Lung (tissue), 12 donors: Measurements from ENCODE around the gene STX1A. TPM values are rescaled to one million over a fixed set of nuclear protein-coding genes. Genes with fewer than 3 reads are reported as not detected.

ENCODE experiments used
- ATAC-seq: fragments of 200-7000 bp; cut with Tn5 transposase; one replicate; pipeline ENCODE4 v1.9.1; 2020; ENCODE audit warnings: moderate number of reproducible peaks; ENCODE audit not compliant: insufficient read depth, low FRiP score
- DNase-seq, 3 donors: peaks; one replicate each; pipeline ENCODE4 v3.0.0-alpha.2; 2013 to 2017
- H3K27ac ChIP-seq, 2 donors: one replicate each; pipeline ENCODE4 v1.5.1; 2013; ENCODE audit warnings: mild to moderate bottlenecking in 2 of 2, moderate library complexity in 2 of 2, control low read depth in 1 of 2, inconsistent platforms in 1 of 2, low read depth in 1 of 2, low read length in 1 of 2
- H3K27me3 ChIP-seq, 3 donors: one replicate each; pipeline ENCODE4 v1.5.1; 2013; ENCODE audit warnings: low read length in 2 of 3; ENCODE audit not compliant: control insufficient read depth in 3 of 3, insufficient read depth in 3 of 3
- H3K36me3 ChIP-seq, 4 donors: one replicate each; pipeline ENCODE4 v1.5.1; 2013; ENCODE audit warnings: low read length in 4 of 4, mild to moderate bottlenecking in 1 of 4, moderate library complexity in 1 of 4; ENCODE audit not compliant: control insufficient read depth in 4 of 4, insufficient read depth in 4 of 4
- H3K4me1 ChIP-seq, 5 donors: one replicate each; pipeline ENCODE4 v1.5.1; 2013; ENCODE audit warnings: low read length in 5 of 5, mild to moderate bottlenecking in 2 of 5, moderate library complexity in 1 of 5; ENCODE audit not compliant: control insufficient read depth in 5 of 5, insufficient read depth in 5 of 5
- H3K4me3 ChIP-seq: one replicate; pipeline ENCODE4 v1.5.1; 2013; ENCODE audit warnings: mild to moderate bottlenecking, control low read depth, moderate library complexity
- H3K9ac ChIP-seq, 2 donors: one replicate each; pipeline ENCODE4 v1.5.1; 2013; ENCODE audit warnings: low read length in 2 of 2, control low read depth in 1 of 2; ENCODE audit not compliant: insufficient read depth in 1 of 2
- H3K9me3 ChIP-seq, 4 donors: one replicate each; pipeline ENCODE4 v1.5.1; 2013; ENCODE audit warnings: low read length in 3 of 4, mild to moderate bottlenecking in 1 of 4, moderate library complexity in 1 of 4; ENCODE audit not compliant: control insufficient read depth in 4 of 4, insufficient read depth in 3 of 4
- CTCF ChIP-seq: IDR thresholded peaks from 2 replicates; pipeline ENCODE4 v1.5.1; 2012; ENCODE audit warnings: mild to moderate bottlenecking; ENCODE audit errors: control extremely low read depth, extremely low read depth
- WGBS, 2 donors: extraction: QIAGEN DNeasy Blood & Tissue Kit; methylation state at CpG; one replicate each; pipeline ENCODE4 v1.1.7; 2013; 5-methylcytosine and 5-hydroxymethylcytosine counted together
- polyA plus RNA-seq, 2 donors: library from polyadenylated mRNA; stranded (reverse); fragments of 200-250 nt; gene quantifications; one replicate each; pipeline ENCODE4 v1.2.1, GENCODE V29; 2013
- total RNA-seq, 2 donors: library from RNA; depleted of rRNA in 1 of 2; stranded (reverse); fragments of >200 nt in 1 of 2; gene quantifications; one replicate each; pipeline ENCODE4 v1.2.1, GENCODE V29; 2014 to 2021
- donor health status: control.
- donor health status: control.
- donor health status: Bipolar disorder and iron deficiency.
- donor health status: healthy.
- donor health status: DM: yes; HTN: yes; CAD: no.

Gene STX1A
- total and polyA plus RNA-seq, 4 donors, result 4.1 to 8.0 (median 7.7) TPM

- Histone ChIP-seq H3K9me3 (no peaks in the 10 kb centered on the region), H3K36me3 (peaks cover 0 to 18% (median under 1%) of the 10 kb centered on the region in 4 donors), H3K4me3 (no peak overlapping the region), H3K4me1 (peaks cover 0 to 11% (median 0%) of the 10 kb centered on the region in 5 donors), H3K27me3 (no peaks in the 10 kb centered on the region), H3K27ac (no peak overlapping the region), H3K9ac (peak overlapping the region in 1 of 2 donors; percentile 1)
- DNase-seq (peak; percentile 81 to 90 (median 83)), ATAC-seq (no peak)
- 29 to 37% methylated on average over 37 to 45 of the region's 45 CpGs for WGBS, 2 donors
- no peak for TF ChIP-seq CTCF
These were observed 15.5 kb downstream of the STX1A start for GRCh38 chr7:73703757-73704639.

GRCh38 chr7:73703225-73703624, 16.2 kb downstream of the STX1A start:
- TF ChIP-seq CTCF, result no peak

GRCh38 chr7:73702665-73703064, 16.8 kb downstream of the STX1A start:
- WGBS, 2 donors, result 91 to 92% methylated on average over 18 of the region's 18 CpGs
- Histone ChIP-seq H3K9me3 (no peaks in the 10 kb centered on the region), H3K4me1 (peaks cover 0 to 11% (median 0%) of the 10 kb centered on the region in 5 donors), H3K27me3 (no peaks in the 10 kb centered on the region), H3K36me3 (peaks cover 0 to 22% (median 5%) of the 10 kb centered on the region in 4 donors), H3K9ac (no peak overlapping the region), H3K27ac (no peak overlapping the region), H3K4me3 (no peak overlapping the region)
- DNase-seq, result no peak
- TF ChIP-seq CTCF, result no peak
- no peak for ATAC-seq

More at GRCh38 chr7:73703225-73703624, 16.2 kb downstream of the STX1A start:
- Histone ChIP-seq H3K4me1 (peaks cover 0 to 11% (median 0%) of the 10 kb centered on the region in 5 donors), H3K9ac (peak overlapping the region in 1 of 2 donors; percentile 1), H3K9me3 (no peaks in the 10 kb centered on the region), H3K36me3 (peaks cover 0 to 20% (median 3%) of the 10 kb centered on the region in 4 donors), H3K4me3 (no peak overlapping the region), H3K27ac (no peak overlapping the region), H3K27me3 (no peaks in the 10 kb centered on the region)
- whole genome bisulfite sequencing, 2 donors, result 60 to 76% methylated on average over 13 of the region's 13 CpGs
- DNase-seq (no peak), ATAC-seq (no peak)
